Measurements from ENCODE around the gene IVD. TPM values are rescaled to one million over a fixed set of nuclear protein-coding genes. Genes with fewer than 3 reads are reported as not detected.
A peak's percentile ranks its signal among the peaks of the same experiment; 100 is the strongest.

Gene IVD
- total and polyA plus RNA-seq, 2 donors: 18.8 to 28.3 TPM

DNA sequence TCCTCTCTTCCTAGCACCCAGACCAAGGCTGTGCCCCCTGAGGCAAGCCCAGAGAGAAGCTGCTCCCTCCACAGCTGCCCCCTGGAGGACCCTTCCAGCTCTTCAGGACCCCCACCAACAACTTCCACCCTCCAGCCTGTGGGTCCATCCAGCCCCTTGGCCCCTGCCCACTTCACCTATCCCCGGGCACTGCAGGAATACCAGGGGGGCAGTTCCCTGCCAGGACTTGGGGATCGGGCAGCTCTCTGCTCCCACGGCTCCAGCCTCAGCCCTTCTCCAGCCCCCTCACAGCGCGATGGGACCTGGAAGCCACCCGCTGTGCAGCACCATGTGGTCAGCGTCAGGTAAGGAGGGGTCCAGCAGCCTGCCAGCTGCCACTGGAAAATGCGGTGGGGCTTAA is 42.0 kb upstream of the IVD start:
- Histone ChIP-seq H3K27me3 (ENCODE audit: control insufficient read depth in 2 of 2, insufficient read depth in 1 of 2, low read length in 1 of 2) (peaks cover 0 to 5% of the 10 kb centered on the region in 2 donors), H3K4me1 (ENCODE audit: control insufficient read depth in 2 of 2, insufficient read depth in 2 of 2, low read length in 2 of 2) (peaks cover 6 to 30% of the 10 kb centered on the region in 2 donors), H3K4me3 (ENCODE audit: low read length in 2 of 2) (no peak overlapping the region), H3K36me3 (ENCODE audit: control insufficient read depth in 2 of 2, insufficient read depth in 2 of 2, low read length in 1 of 2) (no peaks in the 10 kb centered on the region), H3K9me3 (ENCODE audit: control insufficient read depth in 2 of 2, insufficient read depth in 1 of 2, low read length in 1 of 2) (no peaks in the 10 kb centered on the region), H3K27ac (ENCODE audit: low read depth in 1 of 2, low read length in 1 of 2) (no peak overlapping the region)
- no peak for DNase-seq (ENCODE audit: low read depth in 6 of 9, low spot score in 9 of 9)
- WGBS: 95% methylated on average over 8 of the region's 8 CpGs

DNA sequence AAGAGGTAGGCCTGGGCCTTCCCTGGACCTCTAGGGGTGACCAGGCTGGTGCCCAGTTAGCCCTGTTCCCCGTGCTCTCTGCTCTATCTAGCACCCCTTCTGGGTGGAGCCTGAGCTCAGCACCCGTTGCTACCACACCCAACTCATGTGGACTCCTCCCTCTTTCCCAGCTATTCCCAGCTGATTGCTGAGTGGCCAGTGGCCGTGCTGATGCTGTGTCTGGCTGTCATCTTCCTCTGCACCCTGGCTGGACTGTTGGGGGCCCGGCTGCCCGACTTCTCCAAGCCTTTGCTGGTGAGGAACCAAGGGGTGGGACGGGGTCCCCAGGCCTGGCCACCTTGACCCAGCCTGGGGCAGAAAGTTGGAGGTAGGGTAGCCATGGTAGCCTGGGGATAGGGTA is 41.3 kb upstream of the IVD start:
- no peaks in the 10 kb centered on the region for H3K27me3 ChIP-seq (ENCODE audit: control insufficient read depth in 2 of 2, insufficient read depth in 1 of 2, low read length in 1 of 2)
- DNase-seq (ENCODE audit: low read depth in 6 of 9, low spot score in 9 of 9): no peak
- H3K36me3 ChIP-seq (ENCODE audit: control insufficient read depth in 2 of 2, insufficient read depth in 2 of 2, low read length in 1 of 2): no peaks in the 10 kb centered on the region
- no peak overlapping the region for H3K27ac ChIP-seq (ENCODE audit: low read depth in 1 of 2, low read length in 1 of 2)
- H3K4me3 ChIP-seq (ENCODE audit: low read length in 2 of 2): no peak overlapping the region
- WGBS: 89% methylated on average over 6 of the region's 6 CpGs
- H3K9me3 ChIP-seq (ENCODE audit: control insufficient read depth in 2 of 2, insufficient read depth in 1 of 2, low read length in 1 of 2): no peaks in the 10 kb centered on the region
- peaks cover 5 to 27% of the 10 kb centered on the region in 2 donors for H3K4me1 ChIP-seq (ENCODE audit: control insufficient read depth in 2 of 2, insufficient read depth in 2 of 2, low read length in 2 of 2)

DNA sequence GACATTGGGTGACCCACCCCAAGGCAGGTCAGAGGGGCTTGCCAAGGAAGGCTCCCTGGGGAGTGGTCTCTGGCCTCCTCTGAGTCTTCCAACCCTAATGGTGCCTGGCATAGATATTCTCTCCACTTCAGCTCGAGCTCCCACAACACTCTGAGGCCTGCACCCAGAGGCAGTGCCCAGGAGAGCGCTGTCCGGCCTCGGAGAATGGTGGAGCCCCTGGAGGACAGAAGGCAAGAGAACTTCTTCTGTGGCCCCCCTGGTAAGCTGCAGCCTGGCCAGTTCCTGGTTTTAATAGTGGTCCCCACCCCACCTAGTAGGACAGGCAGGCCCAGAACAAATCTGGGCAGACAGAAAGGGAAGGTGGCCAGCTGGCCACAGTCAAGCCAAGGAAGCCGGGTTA is 40.6 kb upstream of the IVD start:
- Histone ChIP-seq H3K36me3 (ENCODE audit: control insufficient read depth in 2 of 2, insufficient read depth in 2 of 2, low read length in 1 of 2) (no peaks in the 10 kb centered on the region), H3K4me1 (ENCODE audit: control insufficient read depth in 2 of 2, insufficient read depth in 2 of 2, low read length in 2 of 2) (peaks cover 5 to 27% of the 10 kb centered on the region in 2 donors), H3K4me3 (ENCODE audit: low read length in 2 of 2) (no peak overlapping the region), H3K27ac (ENCODE audit: low read depth in 1 of 2, low read length in 1 of 2) (no peak overlapping the region), H3K9me3 (ENCODE audit: control insufficient read depth in 2 of 2, insufficient read depth in 1 of 2, low read length in 1 of 2) (no peaks in the 10 kb centered on the region), H3K27me3 (ENCODE audit: control insufficient read depth in 2 of 2, insufficient read depth in 1 of 2, low read length in 1 of 2) (peaks cover 0 to 4% of the 10 kb centered on the region in 2 donors)
- 96% methylated on average over 5 of the region's 5 CpGs for WGBS
- DNase-seq (ENCODE audit: low read depth in 6 of 9, low spot score in 9 of 9): no peak

DNA sequence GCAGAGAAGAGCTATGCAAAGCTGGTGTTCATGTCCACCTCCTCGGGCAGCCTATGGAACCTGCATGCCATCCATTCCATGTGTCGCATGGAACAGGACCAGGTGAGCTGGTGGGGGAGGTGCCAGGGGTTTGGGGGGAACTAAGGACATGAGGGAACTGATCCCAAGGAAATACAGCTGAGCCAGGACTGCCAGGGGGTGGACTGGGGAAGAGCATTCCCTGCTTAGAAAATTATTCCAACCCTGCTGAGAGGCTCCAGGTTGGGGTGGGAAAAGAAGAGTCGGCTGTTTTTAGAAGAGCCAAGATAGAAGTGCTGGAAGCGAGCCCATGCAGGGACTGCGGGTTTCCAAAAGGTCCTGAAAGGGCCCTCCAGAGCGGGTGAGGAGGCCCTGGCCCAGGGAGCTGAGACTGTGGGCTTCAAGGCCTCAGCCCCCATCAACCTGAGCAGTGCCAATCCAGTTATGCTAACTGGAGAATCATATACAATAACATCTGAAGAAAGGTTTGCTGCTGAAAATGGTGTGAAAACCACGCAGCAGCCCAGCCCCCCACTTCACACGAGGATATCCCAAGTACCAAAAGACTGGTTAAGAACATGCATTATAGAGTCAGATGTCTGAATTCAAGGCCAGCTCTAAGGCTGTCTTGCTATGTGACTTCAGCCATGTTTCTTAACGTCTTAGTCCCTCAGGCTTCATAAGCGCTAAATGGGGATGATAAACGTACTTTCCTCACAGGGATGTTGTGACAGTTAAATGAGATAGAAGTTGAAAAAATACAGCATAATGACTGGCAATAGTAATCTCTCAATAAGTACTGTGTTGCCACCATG is 39.8 kb upstream of the IVD start:
- DNase-seq (ENCODE audit: low read depth in 6 of 9, low spot score in 9 of 9): no peak
- H3K36me3 ChIP-seq (ENCODE audit: control insufficient read depth in 2 of 2, insufficient read depth in 2 of 2, low read length in 1 of 2): no peaks in the 10 kb centered on the region
- H3K9me3 ChIP-seq (ENCODE audit: control insufficient read depth in 2 of 2, insufficient read depth in 1 of 2, low read length in 1 of 2): no peaks in the 10 kb centered on the region
- WGBS: 96% methylated on average over 11 of the region's 11 CpGs
- peaks cover 5 to 27% of the 10 kb centered on the region in 2 donors for H3K4me1 ChIP-seq (ENCODE audit: control insufficient read depth in 2 of 2, insufficient read depth in 2 of 2, low read length in 2 of 2)
- no peak overlapping the region for H3K4me3 ChIP-seq (ENCODE audit: low read length in 2 of 2)
- H3K27ac ChIP-seq (ENCODE audit: low read depth in 1 of 2, low read length in 1 of 2): no peak overlapping the region
- peaks cover 0 to 11% of the 10 kb centered on the region in 2 donors for H3K27me3 ChIP-seq (ENCODE audit: control insufficient read depth in 2 of 2, insufficient read depth in 1 of 2, low read length in 1 of 2)

DNA sequence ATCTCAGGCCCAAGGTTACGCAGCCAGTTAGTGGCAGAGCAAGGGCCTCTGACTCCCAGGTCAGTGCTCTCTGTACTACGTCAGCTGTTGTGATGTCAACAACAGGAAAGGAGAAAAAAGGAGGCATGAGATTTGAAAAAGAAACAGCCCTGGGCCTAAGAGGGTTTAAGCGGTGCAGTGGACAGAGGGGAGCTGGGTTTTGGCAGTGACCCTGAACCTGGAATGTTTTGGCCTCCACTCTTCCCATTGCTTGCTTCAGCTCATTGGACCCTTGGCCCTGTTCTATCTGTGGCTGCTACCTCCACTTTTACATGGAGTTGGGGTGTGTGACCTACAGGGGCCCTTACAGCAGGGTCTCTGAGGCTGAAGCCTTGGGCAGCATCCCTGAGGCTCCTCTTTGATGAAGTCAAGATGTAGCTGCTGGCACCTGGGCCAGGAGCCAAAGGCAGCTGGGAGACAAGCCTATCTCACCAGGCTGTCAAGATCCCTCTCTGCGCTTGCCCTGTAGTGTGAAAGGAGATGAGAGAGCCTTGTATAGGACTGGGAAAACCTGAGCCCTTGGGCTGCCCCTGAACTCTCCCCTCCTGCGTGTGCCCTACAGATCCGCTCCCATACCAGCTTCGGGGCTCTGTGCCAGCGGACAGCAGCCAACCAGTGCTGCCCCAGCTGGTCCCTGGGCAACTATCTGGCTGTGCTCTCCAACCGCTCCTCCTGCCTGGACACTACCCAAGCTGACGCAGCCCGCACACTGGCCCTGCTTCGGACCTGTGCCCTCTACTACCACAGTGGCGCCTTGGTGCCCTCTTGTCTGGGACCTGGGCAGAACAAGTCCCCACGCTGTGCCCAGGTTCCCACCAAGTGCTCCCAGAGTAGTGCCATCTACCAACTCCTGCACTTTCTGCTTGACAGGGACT is 38.9 kb upstream of the IVD start:
- peak in 1 of 9 donors; percentile 10 for DNase-seq (ENCODE audit: low read depth in 6 of 9, low spot score in 9 of 9)

DNA sequence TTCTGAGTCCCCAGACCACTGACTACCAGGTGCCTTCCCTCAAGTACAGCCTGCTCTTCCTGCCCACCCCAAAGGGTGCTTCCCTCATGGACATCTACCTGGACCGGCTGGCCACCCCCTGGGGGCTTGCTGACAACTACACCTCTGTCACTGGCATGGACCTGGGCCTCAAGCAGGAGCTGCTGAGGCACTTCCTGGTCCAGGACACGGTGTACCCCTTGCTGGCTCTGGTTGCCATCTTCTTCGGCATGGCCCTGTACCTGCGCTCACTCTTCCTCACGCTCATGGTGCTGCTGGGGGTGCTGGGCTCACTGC is 38.3 kb upstream of the IVD start:
- H3K36me3 ChIP-seq (ENCODE audit: control insufficient read depth in 2 of 2, insufficient read depth in 2 of 2, low read length in 1 of 2): no peaks in the 10 kb centered on the region
- peak overlapping the region; percentile 49 to 54 for H3K4me3 ChIP-seq (ENCODE audit: low read length in 2 of 2)
- H3K9me3 ChIP-seq (ENCODE audit: control insufficient read depth in 2 of 2, insufficient read depth in 1 of 2, low read length in 1 of 2): no peaks in the 10 kb centered on the region
- peaks cover 5 to 27% of the 10 kb centered on the region in 2 donors for H3K4me1 ChIP-seq (ENCODE audit: control insufficient read depth in 2 of 2, insufficient read depth in 2 of 2, low read length in 2 of 2)
- 64% methylated on average over 5 of the region's 5 CpGs for WGBS
- no peak for DNase-seq (ENCODE audit: low read depth in 6 of 9, low spot score in 9 of 9)
- peak overlapping the region; percentile 55 to 57 for H3K27ac ChIP-seq (ENCODE audit: low read depth in 1 of 2, low read length in 1 of 2)
- peaks cover 0 to 14% of the 10 kb centered on the region in 2 donors for H3K27me3 ChIP-seq (ENCODE audit: control insufficient read depth in 2 of 2, insufficient read depth in 1 of 2, low read length in 1 of 2)

More for the DNA sequence above, 38.9 kb upstream of the IVD start:
- no peak overlapping the region for H3K27ac ChIP-seq (ENCODE audit: low read depth in 1 of 2, low read length in 1 of 2)
- whole genome bisulfite sequencing: 97% methylated on average over 14 of the region's 14 CpGs
- no peak overlapping the region for H3K4me3 ChIP-seq (ENCODE audit: low read length in 2 of 2)
- H3K9me3 ChIP-seq (ENCODE audit: control insufficient read depth in 2 of 2, insufficient read depth in 1 of 2, low read length in 1 of 2): no peaks in the 10 kb centered on the region
- H3K4me1 ChIP-seq (ENCODE audit: control insufficient read depth in 2 of 2, insufficient read depth in 2 of 2, low read length in 2 of 2): peaks cover 5 to 27% of the 10 kb centered on the region in 2 donors
- H3K27me3 ChIP-seq (ENCODE audit: control insufficient read depth in 2 of 2, insufficient read depth in 1 of 2, low read length in 1 of 2): peaks cover 0 to 14% of the 10 kb centered on the region in 2 donors
- H3K36me3 ChIP-seq (ENCODE audit: control insufficient read depth in 2 of 2, insufficient read depth in 2 of 2, low read length in 1 of 2): no peaks in the 10 kb centered on the region

DNA sequence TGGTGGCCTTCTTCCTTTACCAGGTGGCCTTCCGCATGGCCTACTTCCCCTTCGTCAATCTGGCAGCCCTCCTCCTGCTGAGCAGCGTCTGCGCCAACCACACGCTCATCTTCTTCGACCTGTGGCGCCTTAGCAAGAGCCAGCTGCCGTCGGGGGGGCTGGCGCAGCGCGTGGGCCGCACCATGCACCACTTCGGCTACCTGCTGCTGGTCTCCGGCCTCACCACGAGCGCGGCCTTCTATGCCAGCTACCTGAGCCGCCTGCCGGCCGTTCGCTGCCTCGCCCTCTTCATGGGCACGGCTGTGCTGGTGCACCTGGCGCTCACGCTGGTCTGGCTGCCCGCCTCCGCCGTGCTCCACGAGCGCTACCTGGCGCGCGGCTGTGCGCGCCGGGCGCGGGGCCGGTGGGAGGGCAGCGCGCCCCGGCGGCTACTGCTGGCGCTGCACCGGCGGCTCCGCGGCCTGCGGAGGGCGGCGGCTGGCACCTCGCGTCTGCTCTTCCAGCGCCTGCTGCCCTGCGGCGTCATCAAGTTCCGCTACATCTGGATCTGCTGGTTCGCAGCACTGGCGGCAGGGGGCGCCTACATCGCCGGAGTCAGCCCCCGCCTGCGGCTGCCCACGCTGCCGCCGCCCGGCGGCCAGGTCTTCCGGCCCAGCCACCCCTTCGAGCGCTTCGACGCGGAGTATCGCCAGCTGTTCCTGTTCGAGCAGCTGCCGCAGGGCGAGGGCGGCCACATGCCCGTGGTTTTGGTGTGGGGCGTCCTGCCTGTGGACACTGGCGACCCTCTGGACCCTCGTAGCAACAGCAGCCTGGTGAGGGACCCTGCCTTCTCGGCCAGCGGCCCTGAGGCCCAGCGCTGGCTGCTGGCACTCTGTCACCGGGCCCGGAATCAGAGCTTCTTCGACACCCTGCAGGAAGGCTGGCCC is 37.6 kb upstream of the IVD start:
- Histone ChIP-seq H3K27me3 (ENCODE audit: control insufficient read depth in 2 of 2, insufficient read depth in 1 of 2, low read length in 1 of 2) (peaks cover 0 to 14% of the 10 kb centered on the region in 2 donors), H3K4me3 (ENCODE audit: low read length in 2 of 2) (peak overlapping the region; percentile 49 to 54), H3K4me1 (ENCODE audit: control insufficient read depth in 2 of 2, insufficient read depth in 2 of 2, low read length in 2 of 2) (peaks cover 5 to 27% of the 10 kb centered on the region in 2 donors), H3K9me3 (ENCODE audit: control insufficient read depth in 2 of 2, insufficient read depth in 1 of 2, low read length in 1 of 2) (no peaks in the 10 kb centered on the region), H3K36me3 (ENCODE audit: control insufficient read depth in 2 of 2, insufficient read depth in 2 of 2, low read length in 1 of 2) (no peaks in the 10 kb centered on the region), H3K27ac (ENCODE audit: low read depth in 1 of 2, low read length in 1 of 2) (peak overlapping the region; percentile 55 to 57)
- DNase-seq (ENCODE audit: low read depth in 6 of 9, low spot score in 9 of 9): peak; percentile 66 to 92 (median 77)
- 8% methylated on average over 91 of the region's 91 CpGs for WGBS

DNA sequence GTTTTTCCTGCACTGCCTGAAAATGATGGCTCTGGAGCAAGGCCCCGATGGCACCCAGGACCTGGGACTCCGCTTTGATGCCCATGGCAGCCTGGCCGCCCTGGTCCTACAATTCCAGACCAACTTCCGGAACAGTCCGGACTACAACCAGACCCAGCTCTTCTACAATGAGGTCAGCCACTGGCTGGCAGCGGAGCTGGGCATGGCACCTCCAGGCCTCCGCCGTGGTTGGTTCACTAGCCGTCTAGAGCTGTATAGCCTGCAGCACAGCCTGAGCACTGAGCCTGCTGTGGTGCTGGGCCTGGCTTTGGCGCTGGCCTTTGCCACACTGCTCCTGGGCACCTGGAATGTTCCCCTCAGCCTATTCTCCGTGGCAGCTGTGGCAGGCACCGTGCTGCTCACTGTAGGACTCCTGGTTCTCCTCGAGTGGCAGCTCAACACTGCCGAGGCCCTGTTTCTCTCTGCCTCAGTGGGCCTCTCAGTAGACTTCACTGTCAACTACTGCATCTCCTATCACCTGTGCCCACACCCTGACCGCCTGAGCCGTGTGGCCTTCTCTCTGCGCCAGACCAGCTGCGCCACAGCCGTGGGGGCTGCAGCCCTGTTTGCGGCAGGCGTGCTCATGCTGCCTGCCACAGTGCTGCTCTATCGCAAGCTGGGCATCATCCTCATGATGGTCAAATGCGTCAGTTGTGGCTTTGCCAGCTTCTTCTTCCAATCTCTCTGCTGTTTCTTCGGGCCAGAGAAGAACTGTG is 36.7 kb upstream of the IVD start:
- Histone ChIP-seq H3K4me1 (ENCODE audit: control insufficient read depth in 2 of 2, insufficient read depth in 2 of 2, low read length in 2 of 2) (peaks cover 5 to 27% of the 10 kb centered on the region in 2 donors), H3K9me3 (ENCODE audit: control insufficient read depth in 2 of 2, insufficient read depth in 1 of 2, low read length in 1 of 2) (no peaks in the 10 kb centered on the region), H3K36me3 (ENCODE audit: control insufficient read depth in 2 of 2, insufficient read depth in 2 of 2, low read length in 1 of 2) (no peaks in the 10 kb centered on the region), H3K27ac (ENCODE audit: low read depth in 1 of 2, low read length in 1 of 2) (no peak overlapping the region), H3K27me3 (ENCODE audit: control insufficient read depth in 2 of 2, insufficient read depth in 1 of 2, low read length in 1 of 2) (peaks cover 0 to 14% of the 10 kb centered on the region in 2 donors), H3K4me3 (ENCODE audit: low read length in 2 of 2) (no peak overlapping the region)
- 97% methylated on average over 24 of the region's 24 CpGs for WGBS
- no peak for DNase-seq (ENCODE audit: low read depth in 6 of 9, low spot score in 9 of 9)

All from thymus (tissue), 11 donors.